GM10266 (cell line): ENCODE measurements around the gene ATP2B1.
A peak's percentile ranks its signal among the peaks of the same experiment; 100 is the strongest.

Experiments
- DNase-seq: peaks from one replicate; pipeline ENCODE4 v3.0.0; 2012; ENCODE audit errors: extremely low spot score
- TF ChIP-seq, protein P1 (sequence below): IDR thresholded peaks from 2 replicates; pipeline ENCODE4 v1.5.1; 2012; ENCODE audit warnings: mild to moderate bottlenecking, low read depth; ENCODE audit not compliant: control insufficient read depth, insufficient read depth; ENCODE audit errors: missing control alignments

Gene ATP2B1

DNA sequence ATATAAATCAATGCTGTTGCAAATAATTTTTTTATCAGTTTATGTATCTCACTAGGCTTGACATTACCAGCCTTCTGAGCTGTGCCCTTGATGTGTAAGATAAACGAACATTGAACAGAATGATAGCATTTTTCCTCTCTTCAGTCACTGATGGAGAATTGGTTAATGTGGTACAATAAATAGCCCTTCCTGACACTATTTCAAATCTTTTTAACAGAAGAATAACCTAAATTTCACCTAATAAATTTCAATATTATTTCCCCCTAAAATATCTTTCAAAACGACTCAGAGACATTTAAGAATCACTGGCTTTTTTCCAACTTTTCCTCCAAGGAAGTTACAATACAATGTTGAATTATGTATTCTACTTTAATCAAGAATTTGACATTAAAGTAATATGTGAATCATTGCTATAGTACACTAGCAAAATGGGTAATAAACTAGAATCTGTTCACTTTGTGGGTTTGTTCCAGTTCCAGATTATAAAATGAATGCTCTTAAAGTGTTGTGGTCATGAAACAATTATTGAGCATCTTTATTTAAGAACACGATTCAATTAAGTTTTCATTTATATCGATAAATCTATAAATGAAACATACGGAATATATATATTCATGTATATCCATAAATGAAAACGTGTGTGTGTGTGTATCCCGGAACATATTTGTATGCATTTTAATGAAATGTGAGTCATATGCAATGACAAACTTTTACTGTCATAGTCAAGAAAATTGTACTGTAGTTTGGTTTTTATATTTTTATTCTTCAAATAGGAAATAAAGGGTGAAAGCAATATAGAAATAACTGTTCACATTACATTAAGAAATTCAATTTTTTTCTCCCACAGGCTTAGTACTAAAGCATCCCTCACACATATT lies 2.5 kb upstream of the ATP2B1 start:
- TF ChIP-seq, protein P1, sequence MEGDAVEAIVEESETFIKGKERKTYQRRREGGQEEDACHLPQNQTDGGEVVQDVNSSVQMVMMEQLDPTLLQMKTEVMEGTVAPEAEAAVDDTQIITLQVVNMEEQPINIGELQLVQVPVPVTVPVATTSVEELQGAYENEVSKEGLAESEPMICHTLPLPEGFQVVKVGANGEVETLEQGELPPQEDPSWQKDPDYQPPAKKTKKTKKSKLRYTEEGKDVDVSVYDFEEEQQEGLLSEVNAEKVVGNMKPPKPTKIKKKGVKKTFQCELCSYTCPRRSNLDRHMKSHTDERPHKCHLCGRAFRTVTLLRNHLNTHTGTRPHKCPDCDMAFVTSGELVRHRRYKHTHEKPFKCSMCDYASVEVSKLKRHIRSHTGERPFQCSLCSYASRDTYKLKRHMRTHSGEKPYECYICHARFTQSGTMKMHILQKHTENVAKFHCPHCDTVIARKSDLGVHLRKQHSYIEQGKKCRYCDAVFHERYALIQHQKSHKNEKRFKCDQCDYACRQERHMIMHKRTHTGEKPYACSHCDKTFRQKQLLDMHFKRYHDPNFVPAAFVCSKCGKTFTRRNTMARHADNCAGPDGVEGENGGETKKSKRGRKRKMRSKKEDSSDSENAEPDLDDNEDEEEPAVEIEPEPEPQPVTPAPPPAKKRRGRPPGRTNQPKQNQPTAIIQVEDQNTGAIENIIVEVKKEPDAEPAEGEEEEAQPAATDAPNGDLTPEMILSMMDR = no peak
- no peak for DNase-seq

DNA sequence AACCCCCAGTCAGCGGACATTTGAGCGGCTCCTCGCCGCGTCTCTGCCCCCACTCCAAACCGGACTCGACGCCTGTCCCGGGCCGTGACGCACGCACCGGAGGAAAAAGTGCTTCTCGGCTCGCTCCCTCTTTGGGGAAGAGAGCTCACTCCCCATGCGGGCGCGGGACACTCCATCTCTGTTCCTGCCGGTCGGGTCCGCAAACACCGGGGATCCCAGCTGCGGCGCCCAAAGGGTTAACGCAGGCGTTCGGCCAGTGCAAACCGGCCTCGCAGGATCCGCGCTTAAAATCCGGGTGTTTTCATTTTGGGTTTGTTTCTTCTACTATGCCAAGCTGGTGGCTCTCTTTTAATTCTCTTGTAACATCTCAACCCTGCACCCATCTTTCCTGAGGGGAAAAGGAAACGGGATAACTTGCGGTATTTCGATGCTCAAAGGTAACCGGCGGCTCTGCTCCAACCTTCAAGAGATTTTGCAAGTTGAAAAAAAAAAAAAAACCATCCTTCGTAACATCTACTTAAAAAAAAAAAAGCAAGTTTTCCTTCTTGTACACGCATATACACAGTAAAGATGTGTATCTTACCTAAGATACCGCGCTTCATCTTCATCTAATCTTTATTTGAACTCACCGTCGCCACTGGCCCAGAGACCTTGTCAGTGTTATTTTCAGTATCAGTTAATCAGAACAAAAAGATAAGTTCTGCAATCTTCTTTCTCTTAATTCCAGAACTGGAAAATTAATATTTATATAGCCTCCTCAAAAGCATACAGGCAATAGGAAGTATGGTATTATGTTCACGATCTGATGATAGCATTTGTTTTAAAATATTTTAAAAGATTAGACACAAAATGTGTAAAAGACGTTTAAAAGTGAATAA lies 1.6 kb upstream of the ATP2B1 start:
- DNase-seq = no peak
- TF ChIP-seq, protein P1 = no peak

DNA sequence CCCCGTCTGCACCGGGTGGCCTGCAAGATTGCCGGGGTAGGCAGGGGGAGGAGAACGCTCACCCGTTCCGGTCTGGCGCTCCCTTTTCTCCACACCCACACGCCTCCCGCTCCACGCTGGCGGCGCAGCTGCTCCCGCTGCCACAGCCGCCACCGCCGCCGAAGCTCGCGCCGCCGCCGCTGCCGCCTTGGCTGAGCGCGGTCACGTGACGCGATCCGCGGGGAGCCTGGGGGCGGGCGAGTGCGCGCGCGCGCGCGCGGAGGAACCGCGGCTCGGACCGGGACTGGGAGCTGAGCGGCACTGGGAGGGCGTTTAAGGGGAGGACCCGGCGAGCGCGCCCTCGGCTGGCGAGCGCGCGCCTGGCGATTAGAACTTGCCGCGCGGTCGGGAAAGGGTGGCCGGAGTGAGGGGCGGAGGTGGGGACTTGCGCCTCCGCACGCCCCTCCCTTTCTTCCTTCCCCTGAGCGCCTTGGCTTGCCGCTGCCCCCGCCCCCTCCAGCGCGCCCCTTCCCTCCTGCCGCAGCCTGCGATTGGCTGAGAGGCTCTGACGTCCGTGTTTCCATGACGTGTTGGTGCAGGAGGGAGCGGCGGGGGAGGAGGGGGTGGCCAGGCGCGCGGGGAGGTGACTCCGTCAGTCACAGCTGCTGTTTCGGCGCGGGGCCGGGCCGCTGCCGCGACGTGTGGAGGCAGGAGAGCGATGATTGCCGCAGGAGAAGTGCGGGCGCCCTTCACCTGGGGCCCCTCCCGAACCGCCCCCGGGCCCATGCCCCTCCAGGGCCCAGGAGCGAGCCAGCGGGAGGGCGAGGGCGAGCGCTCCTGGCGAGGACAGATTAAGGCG lies 738 bp upstream of the ATP2B1 start:
- DNase-seq = peak; percentile 97

DNA sequence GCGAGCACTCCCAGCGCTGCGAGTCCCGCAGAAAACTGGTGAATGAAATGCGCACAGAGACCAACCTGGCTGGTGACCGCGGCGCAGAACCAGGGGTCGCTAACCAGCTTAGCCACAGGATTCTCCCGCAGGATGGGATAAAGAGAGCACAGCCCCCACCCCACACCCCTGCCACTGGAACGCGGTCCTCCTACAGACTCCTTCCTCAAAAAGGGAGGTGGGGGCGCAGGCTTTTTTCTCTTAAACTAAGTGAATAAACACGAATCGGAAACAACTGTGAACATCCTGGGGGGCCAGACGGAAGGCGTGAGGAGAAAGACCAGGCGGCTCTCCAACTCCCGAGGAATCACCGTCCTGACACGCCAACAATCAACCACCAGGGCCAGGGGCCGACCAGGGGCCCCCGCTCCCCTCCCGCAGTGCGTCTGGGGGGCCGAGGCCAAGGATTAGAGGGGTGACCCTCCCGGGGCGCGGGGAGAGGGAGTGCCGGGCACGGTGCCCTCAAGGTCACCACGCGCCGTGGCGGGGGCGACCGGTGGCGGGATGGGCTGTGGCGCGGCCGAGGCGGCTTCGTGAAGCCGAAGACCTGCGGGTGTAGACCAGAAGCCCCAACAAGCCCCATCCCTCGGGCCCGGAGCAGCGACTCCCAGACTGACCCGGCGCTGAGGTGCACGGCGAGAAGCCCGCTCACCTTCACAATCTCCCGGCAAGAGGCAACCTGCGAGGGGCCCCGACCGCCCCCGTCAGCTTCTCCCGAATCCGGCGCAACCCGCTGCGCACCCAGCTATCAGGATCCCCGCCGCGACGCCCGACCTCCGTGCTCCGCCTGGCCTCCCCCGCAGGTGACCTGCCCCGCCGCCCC lies 704 bp downstream of the ATP2B1 start:
- TF ChIP-seq, protein P1 = no peak

More for the DNA sequence above, 738 bp upstream of the ATP2B1 start:
- TF ChIP-seq, protein P1 = no peak

DNA sequence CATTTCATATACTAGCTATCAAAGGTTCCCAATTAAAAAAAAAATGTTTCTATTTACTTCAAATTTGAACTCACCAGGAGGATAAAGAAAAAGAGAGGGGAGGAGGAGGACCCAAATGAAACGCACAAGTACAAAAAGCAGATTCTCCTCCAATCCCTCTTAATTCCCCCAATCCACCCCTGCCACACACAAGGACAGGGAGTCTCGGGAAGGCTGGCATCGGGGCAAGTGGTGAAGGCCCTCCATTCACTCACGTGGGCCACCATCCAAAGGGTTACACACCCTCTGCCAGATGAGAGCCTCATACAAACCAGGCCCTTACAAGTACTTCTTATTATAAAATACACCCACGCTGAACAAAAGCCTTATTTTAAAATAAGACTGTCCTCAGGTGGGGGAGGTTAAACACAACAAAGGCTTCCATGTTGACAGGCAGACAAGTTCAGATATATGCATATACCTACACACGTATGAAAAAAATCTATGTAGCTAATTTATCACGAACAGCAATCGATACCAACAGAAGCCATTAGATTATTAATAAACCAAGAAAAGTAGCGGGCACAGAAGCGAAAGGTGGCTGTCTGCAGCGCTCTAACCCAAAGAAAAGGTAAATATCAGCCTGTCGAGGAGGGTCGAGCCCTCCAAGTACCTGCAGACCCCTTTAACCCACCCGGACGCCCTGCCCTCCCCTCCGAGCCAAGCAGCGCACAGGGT lies 1.5 kb downstream of the ATP2B1 start:
- TF ChIP-seq, protein P1 = no peak
- peak; percentile 32 for DNase-seq

More for the DNA sequence above, 704 bp downstream of the ATP2B1 start:
- DNase-seq = peak; percentile 32
